Measurements from ENCODE around the gene RXFP1.

Gene RXFP1

DNA sequence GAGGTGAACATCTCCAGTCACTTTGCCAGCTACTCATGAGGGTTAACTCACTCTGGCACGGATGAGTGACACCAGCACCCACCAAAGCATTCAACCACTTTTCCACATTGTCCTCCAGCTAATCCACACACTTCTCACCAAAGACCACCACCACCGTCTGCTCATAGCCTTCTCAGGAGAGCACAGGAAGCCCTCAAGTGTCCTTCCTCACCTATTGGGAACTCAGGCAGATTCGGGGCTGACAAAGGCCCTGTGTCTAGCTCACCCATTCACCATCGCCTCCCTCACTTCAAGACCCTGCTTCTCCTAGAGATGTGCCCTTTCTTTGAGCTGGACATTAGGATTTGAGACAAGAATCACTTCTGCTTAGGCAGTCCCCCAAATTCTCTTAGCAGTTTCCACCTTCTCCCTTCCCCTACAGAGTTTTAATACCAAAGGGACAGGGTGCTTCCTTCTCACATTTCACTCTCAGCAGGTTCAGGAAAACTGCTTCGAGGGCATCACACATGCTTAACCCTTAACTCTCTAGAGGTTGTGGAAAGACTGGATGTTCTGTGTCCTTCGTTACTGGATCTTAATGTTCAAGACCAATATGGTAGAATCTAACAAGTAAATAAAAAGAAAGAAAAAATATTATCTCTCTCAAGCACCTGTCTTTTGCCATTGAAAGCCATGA is 11.0 kb downstream of the RXFP1 start:
- TF ChIP-seq, protein P1, sequence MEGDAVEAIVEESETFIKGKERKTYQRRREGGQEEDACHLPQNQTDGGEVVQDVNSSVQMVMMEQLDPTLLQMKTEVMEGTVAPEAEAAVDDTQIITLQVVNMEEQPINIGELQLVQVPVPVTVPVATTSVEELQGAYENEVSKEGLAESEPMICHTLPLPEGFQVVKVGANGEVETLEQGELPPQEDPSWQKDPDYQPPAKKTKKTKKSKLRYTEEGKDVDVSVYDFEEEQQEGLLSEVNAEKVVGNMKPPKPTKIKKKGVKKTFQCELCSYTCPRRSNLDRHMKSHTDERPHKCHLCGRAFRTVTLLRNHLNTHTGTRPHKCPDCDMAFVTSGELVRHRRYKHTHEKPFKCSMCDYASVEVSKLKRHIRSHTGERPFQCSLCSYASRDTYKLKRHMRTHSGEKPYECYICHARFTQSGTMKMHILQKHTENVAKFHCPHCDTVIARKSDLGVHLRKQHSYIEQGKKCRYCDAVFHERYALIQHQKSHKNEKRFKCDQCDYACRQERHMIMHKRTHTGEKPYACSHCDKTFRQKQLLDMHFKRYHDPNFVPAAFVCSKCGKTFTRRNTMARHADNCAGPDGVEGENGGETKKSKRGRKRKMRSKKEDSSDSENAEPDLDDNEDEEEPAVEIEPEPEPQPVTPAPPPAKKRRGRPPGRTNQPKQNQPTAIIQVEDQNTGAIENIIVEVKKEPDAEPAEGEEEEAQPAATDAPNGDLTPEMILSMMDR (IDR thresholded peaks at IDR 0.05), result no peak

DNA sequence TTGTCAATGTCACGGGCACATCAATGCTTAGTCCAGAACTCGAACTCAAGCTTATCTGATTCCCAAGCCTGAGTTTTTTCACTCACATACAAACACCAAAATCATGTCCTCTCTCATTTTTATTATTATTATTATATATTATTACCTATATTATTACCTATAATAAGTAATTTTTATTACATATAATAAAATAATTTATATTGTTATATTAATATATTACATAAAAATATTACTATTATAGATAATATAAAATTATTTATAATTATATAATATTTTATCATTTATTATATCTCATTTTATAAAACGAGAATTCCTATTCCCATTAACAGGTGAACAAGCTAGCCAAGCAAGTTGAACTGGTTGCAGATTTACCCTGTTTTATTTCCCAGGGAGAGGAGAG is 13.0 kb downstream of the RXFP1 start:
- TF ChIP-seq, protein P1 (IDR thresholded peaks at IDR 0.05), result no peak

DNA sequence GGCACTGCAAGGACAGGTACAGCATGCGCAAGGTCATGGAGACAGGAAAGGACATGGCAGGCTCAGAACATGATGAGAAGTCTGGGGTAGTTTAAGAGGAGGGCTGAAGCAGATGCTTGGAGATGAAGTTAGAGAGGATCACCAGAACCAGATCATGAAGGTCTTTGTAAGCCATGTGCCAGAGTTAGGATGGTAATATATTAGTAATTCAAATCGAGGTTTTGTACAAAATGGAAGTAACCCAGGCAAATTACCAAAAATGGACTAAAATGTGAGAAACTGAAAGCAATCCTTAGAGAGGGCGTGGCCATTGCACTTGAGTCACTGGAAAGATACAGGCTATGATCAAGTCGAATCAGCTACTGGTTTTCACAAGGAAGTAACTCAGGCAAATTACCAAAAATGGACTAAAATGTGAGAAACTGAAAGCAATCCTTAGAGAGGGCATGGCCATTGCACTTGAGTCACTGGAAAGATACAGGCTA is 13.5 kb downstream of the RXFP1 start:
- TF ChIP-seq, protein P1 (IDR thresholded peaks at IDR 0.05), result no peak

DNA sequence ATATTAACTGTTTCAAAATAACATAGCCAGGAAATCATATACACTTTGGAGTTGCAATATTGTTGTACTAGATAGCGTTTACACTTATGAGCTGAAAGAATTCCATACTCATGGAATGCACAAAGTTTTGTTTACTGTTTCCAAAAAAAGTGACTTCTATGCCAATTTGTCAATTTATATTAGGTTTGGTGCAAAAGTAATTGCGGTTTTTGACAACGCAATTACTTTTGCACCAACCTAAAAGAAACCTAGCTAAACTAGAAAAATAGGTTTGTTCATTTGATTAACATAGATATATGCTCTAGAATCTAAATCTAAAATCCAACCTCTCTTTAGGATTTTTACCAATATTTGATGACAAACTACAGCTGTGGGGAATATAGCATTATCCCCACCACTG is 15.2 kb downstream of the RXFP1 start:
- TF ChIP-seq, protein P1 (IDR thresholded peaks at IDR 0.05), result no peak

DNA sequence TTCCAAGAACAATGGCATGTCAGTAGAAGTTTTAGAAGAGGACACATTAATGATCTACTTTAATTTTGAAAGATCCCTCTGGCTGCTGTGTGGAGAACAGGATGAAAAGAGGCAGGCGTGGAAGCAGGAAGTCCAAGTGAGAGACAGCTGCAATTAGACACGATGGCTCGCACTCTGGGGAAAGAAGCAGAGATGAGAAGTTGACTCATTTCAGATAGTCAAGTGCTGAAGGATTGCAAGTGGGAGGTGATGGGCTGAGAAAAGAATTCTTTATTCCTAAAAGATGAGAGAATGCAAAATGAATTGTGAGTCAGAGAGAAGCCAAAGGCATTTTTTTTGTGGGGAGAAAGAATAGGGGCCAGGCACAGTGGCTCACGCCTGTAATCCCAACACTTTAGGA is 16.5 kb downstream of the RXFP1 start:
- TF ChIP-seq, protein P1 (IDR thresholded peaks at IDR 0.05), result no peak

DNA sequence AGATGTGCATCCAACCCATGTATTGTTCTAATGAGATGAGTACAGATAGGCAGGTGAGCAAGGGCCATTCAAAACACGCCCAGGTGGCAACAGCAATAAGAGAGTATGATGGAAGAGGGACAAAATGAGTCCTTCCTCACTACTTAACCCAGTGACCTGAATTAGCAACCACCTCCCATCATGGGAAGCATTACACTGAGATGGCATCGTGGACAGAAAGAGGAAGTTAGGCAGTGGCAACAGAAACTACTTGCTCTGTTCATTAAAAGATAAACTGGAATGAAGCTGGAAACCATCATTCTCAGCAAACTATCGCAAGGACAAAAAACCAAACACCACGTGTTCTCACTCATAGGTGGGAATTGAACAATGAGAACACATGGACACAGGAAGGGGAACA is 17.2 kb downstream of the RXFP1 start:
- TF ChIP-seq, protein P1 (IDR thresholded peaks at IDR 0.05), result no peak

DNA sequence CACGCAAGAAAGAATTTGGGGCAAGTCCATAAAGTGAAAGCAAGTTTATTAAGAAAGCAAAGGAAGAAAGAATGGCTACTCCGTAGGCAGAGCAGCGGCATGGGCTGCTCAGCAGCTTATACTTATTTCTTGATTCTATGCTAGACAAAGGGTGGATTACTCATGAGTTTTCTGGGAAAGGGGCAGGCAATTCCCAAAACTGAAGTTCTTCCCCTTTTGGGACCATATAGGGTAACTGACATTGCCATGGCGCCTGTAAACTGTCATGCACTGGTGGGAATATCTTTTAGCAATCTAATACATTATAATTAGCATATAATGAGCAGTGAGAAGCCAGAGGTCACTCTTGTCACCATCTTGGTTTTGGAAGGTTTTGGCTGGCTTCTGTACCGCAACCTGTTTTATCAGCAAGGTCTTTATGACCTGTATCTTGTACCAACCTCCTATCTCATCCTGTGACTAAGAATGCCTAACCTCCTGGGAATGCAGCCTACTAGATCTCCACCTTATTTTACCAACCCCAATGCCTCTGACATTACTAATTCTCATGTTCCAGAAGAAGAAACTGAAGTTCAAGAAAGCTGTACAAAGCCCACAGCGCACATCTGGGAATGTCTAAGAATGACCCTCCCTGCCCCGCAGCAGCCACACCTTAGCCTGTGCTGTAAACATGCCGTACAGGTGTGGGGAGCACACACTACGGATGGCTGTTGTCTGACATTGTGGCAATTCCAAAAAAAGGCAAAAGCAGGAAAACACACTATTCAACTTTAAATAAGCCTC is 18.6 kb downstream of the RXFP1 start:
- TF ChIP-seq, protein P1 (IDR thresholded peaks at IDR 0.05), result no peak
